ENCODE data around the gene C10orf67.
"Not testable (repeated sequence)": the region's sequence is repeated elsewhere in the genome, so short reads cannot be mapped to it uniquely, and the experiment has no call there.

The C10orf67 gene

GRCh38 chr10:23319835-23320234, 24.8 kb downstream of the C10orf67 start:
- no peak for DNase-seq

GRCh38 chr10:23318359-23318758, 26.2 kb downstream of the C10orf67 start:
- DNase-seq: no peak

- DNase-seq: no peak
These were observed 27.2 kb downstream of the C10orf67 start for GRCh38 chr10:23317416-23317815.

- DNase-seq: no peak
These were observed 28.2 kb downstream of the C10orf67 start for GRCh38 chr10:23316406-23316805.

GRCh38 chr10:23315966-23316365, 28.6 kb downstream of the C10orf67 start:
- DNase-seq: no peak

- DNase-seq: peak; percentile 21
These were observed 29.8 kb downstream of the C10orf67 start for GRCh38 chr10:23314835-23315239.

- DNase-seq: no peak
These were observed 33.6 kb downstream of the C10orf67 start for GRCh38 chr10:23311034-23311433.

- no peak for DNase-seq
These were observed 34.2 kb downstream of the C10orf67 start for GRCh38 chr10:23310404-23310803.

GRCh38 chr10:23299961-23300360, 44.6 kb downstream of the C10orf67 start:
- DNase-seq: not testable (repeated sequence)

- DNase-seq: no peak
These were observed 49.9 kb downstream of the C10orf67 start for GRCh38 chr10:23294638-23295247.

- no peak for DNase-seq
These were observed 50.5 kb downstream of the C10orf67 start for GRCh38 chr10:23293973-23294590.

GRCh38 chr10:23293145-23293724, 51.4 kb downstream of the C10orf67 start:
- DNase-seq: peak; percentile 1

- no peak for DNase-seq
These were observed 52.9 kb downstream of the C10orf67 start for GRCh38 chr10:23291551-23292334.

- no peak for DNase-seq
These were observed 59.8 kb downstream of the C10orf67 start for GRCh38 chr10:23284674-23285335.

GRCh38 chr10:23284155-23284554, 60.4 kb downstream of the C10orf67 start:
- no peak for DNase-seq

- no peak for DNase-seq
These were observed 60.9 kb downstream of the C10orf67 start for GRCh38 chr10:23283680-23284079.

- no peak for DNase-seq
These were observed 63.6 kb downstream of the C10orf67 start for GRCh38 chr10:23281044-23281433.

GRCh38 chr10:23280419-23281043, 64.1 kb downstream of the C10orf67 start:
- DNase-seq: no peak

GRCh38 chr10:23275355-23275754, 69.2 kb downstream of the C10orf67 start:
- DNase-seq: no peak

GRCh38 chr10:23274179-23274578, 70.4 kb downstream of the C10orf67 start:
- DNase-seq: not testable (repeated sequence)

- no peak for DNase-seq
These were observed 74.1 kb downstream of the C10orf67 start for GRCh38 chr10:23270531-23270930.

GRCh38 chr10:23263441-23264164, 81.0 kb downstream of the C10orf67 start:
- no peak for DNase-seq
